ENCODE measurements around the gene SNRK.
"Not testable (repeated sequence)": the region's sequence is repeated elsewhere in the genome, so short reads cannot be mapped to it uniquely, and the experiment has no call there.

Gene SNRK

DNA sequence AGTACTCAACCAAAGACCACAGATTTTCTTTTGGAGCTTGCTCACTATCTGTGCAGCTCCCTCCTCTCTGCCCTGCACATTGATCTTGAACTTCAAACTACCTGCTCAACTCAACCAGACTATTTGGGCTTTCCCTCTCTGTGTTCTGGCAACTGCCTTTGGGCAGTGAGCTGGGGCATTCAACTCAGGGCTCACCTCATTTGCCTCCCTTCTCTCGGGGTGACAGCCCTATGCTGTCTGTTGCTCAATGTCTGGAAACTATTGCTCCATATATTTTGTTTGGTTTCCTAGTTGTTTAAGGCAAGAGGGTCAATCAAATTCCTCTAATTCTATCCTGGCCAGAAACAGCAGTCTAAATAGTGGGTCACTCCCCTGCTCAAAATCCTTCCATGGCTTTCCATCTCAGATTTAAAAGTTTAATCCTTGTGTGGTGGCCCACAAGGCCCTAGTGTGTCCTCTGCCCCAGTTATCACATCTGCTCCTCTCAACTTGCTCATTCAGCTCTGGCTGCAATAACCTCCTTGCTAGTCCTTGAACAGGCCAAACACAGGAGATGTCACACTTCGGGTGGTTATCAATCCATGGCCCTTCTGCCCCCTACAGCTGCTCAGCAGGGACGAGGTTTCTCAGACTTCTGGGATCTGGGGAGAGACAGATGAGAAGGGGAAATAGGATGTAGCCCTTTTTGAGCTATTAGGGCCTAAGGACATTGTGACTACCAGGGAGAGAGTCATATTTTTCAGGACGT, 67.8 kb downstream of the SNRK start:
- no peak overlapping the region for H3K4me3 Mint-ChIP-seq

DNA sequence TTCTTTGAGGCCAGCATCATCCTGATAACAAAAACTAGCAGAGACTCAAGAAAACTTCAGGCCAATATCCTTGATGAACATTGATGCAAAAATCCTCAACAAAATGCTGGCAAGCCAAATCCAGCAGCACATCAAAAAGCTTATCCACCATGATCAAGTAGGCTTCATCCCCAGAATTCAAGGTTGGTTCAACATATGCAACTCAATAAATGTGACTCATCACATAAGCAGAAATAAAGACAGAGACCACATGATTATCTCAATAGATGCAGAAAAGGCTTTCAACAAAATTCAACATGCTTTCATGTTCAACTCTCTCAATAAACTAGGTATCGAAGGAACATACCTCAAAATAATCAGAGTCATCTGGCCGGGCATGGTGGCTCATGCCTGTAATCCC, 69.7 kb downstream of the SNRK start:
- peaks cover 57% of the 10 kb centered on the region for H3K36me3 Mint-ChIP-seq (ENCODE audit: low read depth)
- H3K4me1 Mint-ChIP-seq (ENCODE audit: low read depth); H3K4me3 Mint-ChIP-seq; H3K27ac Mint-ChIP-seq; H3K27me3 Mint-ChIP-seq (ENCODE audit: low read depth): not testable (repeated sequence)
- peaks cover 57% of the 10 kb centered on the region for H3K9me3 Mint-ChIP-seq

More for the DNA sequence above, 67.8 kb downstream of the SNRK start:
- H3K27me3 Mint-ChIP-seq (ENCODE audit: low read depth) = no peaks in the 10 kb centered on the region
- H3K36me3 Mint-ChIP-seq (ENCODE audit: low read depth) = peaks cover 76% of the 10 kb centered on the region
- no peak overlapping the region for H3K27ac Mint-ChIP-seq
- peaks cover 6% of the 10 kb centered on the region for H3K4me1 Mint-ChIP-seq (ENCODE audit: low read depth)
- H3K9me3 Mint-ChIP-seq = peaks cover 57% of the 10 kb centered on the region

DNA sequence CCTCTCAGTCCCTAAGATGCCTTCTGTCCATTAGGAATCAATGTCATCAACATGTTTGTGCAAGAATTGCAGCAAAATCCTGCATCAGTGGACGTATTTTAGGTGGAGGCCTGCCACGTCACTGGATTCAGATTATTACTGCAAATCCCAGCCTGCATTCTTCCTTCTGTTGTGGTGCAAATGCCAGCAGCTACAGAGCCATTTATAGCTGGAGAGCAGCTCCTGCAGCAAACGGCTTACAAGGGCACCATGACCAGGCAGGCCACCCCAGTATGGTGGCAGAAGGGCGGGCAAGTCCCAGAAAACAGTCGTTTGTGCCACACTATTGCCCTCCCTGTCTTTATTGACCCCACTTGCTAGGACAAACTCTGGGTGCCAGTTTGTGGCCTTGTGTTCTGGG, 74.7 kb downstream of the SNRK start:
- H3K27me3 Mint-ChIP-seq (ENCODE audit: low read depth) = no peaks in the 10 kb centered on the region
- peaks cover 12% of the 10 kb centered on the region for H3K9me3 Mint-ChIP-seq
- no peak overlapping the region for H3K27ac Mint-ChIP-seq
- peaks cover 1% of the 10 kb centered on the region for H3K4me1 Mint-ChIP-seq (ENCODE audit: low read depth)
- no peak overlapping the region for H3K4me3 Mint-ChIP-seq
- peaks cover 8% of the 10 kb centered on the region for H3K36me3 Mint-ChIP-seq (ENCODE audit: low read depth)

DNA sequence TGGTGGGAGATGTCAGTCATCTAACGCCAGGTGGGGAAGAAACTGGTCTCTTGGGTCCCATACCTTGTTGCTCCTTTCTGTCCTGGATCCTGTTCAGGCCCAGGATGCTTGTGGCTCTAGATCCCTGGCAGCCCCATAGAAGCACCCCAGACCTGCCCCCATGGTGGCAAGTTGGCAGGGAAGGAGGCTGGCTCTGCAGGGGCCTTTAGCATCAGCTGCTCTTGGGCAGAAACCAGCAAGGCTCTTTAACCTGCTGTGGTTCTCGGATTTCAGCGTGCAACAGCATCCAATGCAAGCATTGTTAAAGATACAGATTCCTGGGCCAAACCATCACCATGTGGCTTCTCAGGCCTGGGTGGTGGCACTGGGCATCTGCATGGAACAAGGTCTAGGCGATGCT, 75.8 kb downstream of the SNRK start:
- H3K27ac Mint-ChIP-seq = no peak overlapping the region
- peaks cover 4% of the 10 kb centered on the region for H3K9me3 Mint-ChIP-seq
- H3K4me3 Mint-ChIP-seq = no peak overlapping the region
- peaks cover 1% of the 10 kb centered on the region for H3K4me1 Mint-ChIP-seq (ENCODE audit: low read depth)
- H3K27me3 Mint-ChIP-seq (ENCODE audit: low read depth) = no peaks in the 10 kb centered on the region
- peaks cover 5% of the 10 kb centered on the region for H3K36me3 Mint-ChIP-seq (ENCODE audit: low read depth)

DNA sequence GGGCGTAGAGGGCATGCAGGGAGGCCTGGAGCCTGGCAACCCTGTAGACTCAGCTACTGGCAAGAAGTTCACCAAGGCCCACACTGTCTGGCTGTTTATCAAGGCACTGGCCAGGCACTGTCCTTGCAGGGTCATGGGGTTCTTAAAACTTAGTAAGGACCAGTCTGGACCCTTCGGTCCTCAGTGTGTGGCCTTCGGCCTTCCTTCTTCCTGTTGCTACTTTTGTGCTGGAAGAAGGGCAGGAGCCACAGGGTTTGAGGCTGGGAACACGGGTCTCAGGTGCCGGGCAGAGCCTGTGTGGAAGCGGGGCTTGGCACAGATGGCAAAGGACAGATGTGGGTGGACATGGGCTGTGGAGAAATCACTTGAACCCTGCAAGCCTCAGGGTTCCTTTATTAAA, 76.6 kb downstream of the SNRK start:
- no peak overlapping the region for H3K4me3 Mint-ChIP-seq
- H3K9me3 Mint-ChIP-seq = no peaks in the 10 kb centered on the region
- H3K27ac Mint-ChIP-seq = no peak overlapping the region
- peaks cover 1% of the 10 kb centered on the region for H3K4me1 Mint-ChIP-seq (ENCODE audit: low read depth)
- peaks cover 2% of the 10 kb centered on the region for H3K36me3 Mint-ChIP-seq (ENCODE audit: low read depth)
- H3K27me3 Mint-ChIP-seq (ENCODE audit: low read depth) = no peaks in the 10 kb centered on the region

DNA sequence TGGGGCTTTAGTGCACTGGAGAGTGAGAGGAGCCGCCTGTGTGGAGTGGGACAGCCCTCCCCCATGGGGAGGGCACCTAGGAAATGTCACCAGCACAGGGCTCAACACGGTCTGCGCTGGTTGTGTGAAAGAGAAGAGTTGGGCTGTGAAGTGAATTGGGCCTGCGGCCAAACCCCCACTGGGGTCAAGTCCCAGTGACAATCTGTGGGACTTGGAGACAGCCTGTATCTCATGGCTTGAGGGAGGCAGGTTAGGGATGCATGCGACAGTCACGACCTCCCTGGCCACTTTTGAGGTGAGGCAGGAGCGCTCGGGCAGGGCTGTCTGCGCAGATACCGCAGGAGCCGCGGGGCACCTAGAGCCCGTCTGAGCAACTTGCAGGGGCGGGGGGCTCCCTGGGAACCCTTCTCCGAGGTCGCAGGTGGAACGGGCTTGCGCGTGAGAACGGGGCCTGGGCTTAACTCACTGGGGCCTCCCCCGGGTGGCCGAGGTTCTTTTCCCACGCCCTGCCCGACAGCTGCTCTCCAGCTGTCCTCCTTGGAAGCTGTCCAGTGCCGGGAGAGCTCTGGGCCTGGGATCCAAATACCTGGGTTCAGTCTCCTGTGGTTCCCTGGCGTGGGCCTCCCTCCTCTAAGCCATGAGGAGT, 77.4 kb downstream of the SNRK start:
- Mint-ChIP-seq H3K36me3 (ENCODE audit: low read depth) (peaks cover 2% of the 10 kb centered on the region), H3K9me3 (no peaks in the 10 kb centered on the region), H3K4me1 (ENCODE audit: low read depth) (peaks cover 1% of the 10 kb centered on the region), H3K27me3 (ENCODE audit: low read depth) (no peaks in the 10 kb centered on the region), H3K4me3 (no peak overlapping the region), H3K27ac (no peak overlapping the region)

DNA sequence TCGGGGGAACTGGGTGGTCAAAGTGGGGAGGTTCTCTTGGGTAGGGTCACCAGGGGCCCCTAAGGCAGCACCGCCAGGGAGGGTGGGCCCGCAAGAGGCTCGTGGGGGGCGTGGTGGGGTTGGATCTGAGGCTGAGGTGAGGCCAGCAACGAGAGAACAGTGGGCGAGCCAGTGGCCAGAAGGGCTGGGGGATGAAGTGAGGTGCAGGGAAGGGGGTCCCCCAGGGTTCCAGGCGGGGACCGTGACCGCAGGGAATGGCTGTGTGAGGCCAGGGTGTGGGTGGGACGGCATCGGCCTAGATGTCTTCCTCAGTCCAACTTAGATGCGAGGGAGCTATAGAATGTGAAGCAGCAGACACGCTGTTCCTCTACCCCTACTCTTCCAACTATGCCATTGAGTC, 78.2 kb downstream of the SNRK start:
- Mint-ChIP-seq H3K9me3 (no peaks in the 10 kb centered on the region), H3K27ac (no peak overlapping the region), H3K4me3 (no peak overlapping the region), H3K36me3 (ENCODE audit: low read depth) (peaks cover 2% of the 10 kb centered on the region), H3K27me3 (ENCODE audit: low read depth) (no peaks in the 10 kb centered on the region), H3K4me1 (ENCODE audit: low read depth) (peaks cover 1% of the 10 kb centered on the region)

DNA sequence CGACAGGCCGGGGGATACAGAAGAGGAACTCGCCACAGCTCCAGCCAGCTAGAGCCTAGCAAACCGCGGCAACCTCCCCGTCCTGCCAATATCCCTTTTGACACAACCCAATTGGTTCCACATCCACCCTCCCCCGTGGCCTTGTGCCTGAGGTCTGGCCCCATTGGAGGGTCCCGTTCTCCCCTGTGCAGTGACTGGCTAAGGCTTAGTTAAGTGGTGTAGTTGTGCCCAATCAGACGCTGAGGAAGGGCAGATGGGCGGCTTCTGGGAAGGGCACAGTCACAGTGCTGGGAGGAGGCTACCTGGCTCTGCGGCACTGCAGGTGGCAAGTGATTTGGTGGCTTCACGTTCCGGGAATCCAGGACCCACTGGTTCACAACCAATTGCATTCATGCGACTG, 78.6 kb downstream of the SNRK start:
- H3K27me3 Mint-ChIP-seq (ENCODE audit: low read depth) = no peaks in the 10 kb centered on the region
- H3K4me1 Mint-ChIP-seq (ENCODE audit: low read depth) = peaks cover 4% of the 10 kb centered on the region
- H3K27ac Mint-ChIP-seq = no peak overlapping the region
- no peaks in the 10 kb centered on the region for H3K9me3 Mint-ChIP-seq
- H3K4me3 Mint-ChIP-seq = no peak overlapping the region
- H3K36me3 Mint-ChIP-seq (ENCODE audit: low read depth) = peaks cover 2% of the 10 kb centered on the region

DNA sequence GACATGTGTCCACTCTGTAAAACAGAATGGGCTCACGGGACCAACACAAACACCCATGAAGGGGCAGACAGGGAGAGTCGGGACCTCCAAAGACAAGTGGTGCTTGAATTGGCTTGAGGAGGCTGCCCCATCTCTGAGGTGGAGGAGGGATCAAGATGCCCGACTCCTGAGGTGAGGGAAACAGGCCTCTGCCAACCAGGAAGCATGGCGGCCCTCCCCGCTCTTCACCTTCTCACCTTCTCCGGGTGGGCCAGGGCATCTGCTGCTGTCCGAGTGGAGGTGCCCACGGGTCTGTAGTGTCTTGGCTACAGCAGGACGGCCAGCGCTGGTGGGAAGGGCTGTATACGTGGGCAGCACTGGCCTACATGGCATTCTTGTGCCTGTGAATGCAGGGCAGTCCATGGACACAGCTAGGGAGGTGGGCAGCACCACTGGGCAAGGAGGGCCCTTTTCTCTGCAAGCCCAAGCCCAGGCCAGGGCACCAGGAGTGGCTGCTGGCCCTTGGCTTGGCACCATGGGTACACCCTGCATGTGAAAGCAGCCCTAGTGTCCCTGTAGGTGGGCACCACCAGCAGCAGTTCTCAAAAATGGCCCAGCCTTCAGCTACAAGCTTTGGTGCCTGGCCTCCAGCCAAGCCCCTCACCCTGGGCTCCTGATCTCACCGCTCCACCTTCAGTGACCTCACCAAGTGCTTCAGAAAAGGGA, 79.4 kb downstream of the SNRK start:
- Mint-ChIP-seq H3K4me1 (ENCODE audit: low read depth) (peaks cover 4% of the 10 kb centered on the region), H3K27me3 (ENCODE audit: low read depth) (no peaks in the 10 kb centered on the region), H3K9me3 (no peaks in the 10 kb centered on the region), H3K4me3 (no peak overlapping the region), H3K36me3 (ENCODE audit: low read depth) (peaks cover 2% of the 10 kb centered on the region), H3K27ac (no peak overlapping the region)

DNA sequence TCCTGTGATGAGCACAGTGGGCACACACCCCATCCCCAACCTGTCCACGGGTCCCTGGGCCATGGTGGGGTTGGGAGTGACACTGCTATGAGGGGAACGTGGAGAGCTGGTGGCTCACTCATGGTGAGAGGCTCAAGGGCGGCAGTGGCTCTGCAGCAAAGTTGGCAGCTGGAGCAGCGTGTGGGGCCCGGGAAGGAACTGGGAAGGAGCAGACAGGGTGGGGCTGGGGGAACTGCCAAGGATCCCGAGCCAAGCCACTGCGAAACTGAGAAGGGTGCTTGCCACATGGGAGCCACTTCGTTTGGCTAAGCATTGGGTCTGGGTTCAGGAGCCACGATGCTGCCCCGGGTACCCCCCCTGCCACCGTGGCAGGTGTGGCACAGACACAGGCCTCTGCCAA, 80.1 kb downstream of the SNRK start:
- Mint-ChIP-seq H3K27me3 (ENCODE audit: low read depth) (no peaks in the 10 kb centered on the region), H3K4me1 (ENCODE audit: low read depth) (peaks cover 4% of the 10 kb centered on the region), H3K4me3 (no peak overlapping the region), H3K9me3 (no peaks in the 10 kb centered on the region), H3K36me3 (ENCODE audit: low read depth) (peaks cover 2% of the 10 kb centered on the region), H3K27ac (no peak overlapping the region)

DNA sequence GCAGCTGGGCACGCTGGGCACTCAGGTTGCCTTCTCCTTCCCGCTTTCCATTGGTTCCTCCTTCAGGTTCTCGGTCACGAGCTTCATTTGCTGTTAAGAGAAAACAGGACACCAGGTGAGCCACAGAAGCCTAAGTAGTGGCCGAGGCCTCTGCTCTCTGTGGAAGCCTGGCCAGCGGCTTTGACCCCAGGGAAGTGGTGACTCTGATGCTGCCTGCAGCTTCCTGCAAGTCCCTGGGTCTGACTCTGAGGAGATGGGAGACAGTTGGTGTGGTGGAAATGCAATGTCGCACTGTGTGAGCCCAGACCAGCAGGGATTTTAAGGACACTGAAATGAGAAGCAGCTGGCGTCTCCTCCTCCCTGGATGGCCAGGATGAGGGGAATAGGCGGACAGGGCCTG, 80.5 kb downstream of the SNRK start:
- Mint-ChIP-seq H3K36me3 (ENCODE audit: low read depth) (peaks cover 2% of the 10 kb centered on the region), H3K4me1 (ENCODE audit: low read depth) (peaks cover 3% of the 10 kb centered on the region), H3K4me3 (no peak overlapping the region), H3K27me3 (ENCODE audit: low read depth) (no peaks in the 10 kb centered on the region), H3K9me3 (no peaks in the 10 kb centered on the region), H3K27ac (no peak overlapping the region)

DNA sequence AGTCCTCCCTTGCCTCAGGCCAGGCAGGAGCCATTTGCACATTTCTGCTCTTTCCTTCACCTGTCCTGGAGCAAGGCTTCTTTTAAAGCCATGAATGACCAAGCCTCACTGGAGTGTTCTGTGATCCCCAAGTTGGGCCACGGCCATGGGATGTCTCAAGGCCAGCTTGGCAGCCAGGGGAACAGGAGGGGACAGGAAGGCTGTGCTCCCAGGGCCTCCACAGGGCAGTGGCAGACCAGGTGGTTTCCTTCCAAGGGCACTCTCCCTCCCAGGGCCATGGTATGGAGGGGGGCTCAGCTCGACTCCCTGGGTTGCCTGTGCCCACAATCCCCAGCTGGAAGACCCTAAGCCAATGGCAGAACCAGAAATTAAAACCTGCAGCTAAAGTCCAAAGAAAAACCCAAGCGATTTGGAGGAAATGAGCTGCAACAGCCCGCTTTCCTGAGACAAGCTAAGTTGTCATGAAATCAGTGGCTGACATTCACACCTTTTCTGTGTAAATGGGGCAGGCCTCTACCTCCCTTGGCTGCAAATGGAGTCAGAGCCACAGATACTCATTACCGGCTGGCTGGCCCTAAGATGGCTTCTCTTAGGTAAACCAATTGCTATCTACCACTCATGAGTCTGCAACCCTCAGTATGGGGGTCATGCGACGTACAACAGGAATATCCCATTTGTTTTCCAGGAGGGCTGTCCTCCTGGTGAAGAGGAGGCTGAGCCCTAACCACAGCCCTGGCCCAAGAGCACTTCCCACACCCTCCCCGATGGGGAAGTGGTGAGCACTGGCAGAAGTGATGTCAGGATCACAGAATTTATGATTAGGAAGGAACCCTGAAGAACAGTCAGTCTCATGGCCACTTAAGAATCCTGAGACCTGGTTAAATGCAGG, 83.3 kb downstream of the SNRK start:
- Mint-ChIP-seq H3K4me3 (no peak overlapping the region), H3K27ac (no peak overlapping the region), H3K36me3 (ENCODE audit: low read depth) (peaks cover 2% of the 10 kb centered on the region), H3K4me1 (ENCODE audit: low read depth) (peaks cover 7% of the 10 kb centered on the region), H3K9me3 (no peaks in the 10 kb centered on the region), H3K27me3 (ENCODE audit: low read depth) (peaks cover 3% of the 10 kb centered on the region)

DNA sequence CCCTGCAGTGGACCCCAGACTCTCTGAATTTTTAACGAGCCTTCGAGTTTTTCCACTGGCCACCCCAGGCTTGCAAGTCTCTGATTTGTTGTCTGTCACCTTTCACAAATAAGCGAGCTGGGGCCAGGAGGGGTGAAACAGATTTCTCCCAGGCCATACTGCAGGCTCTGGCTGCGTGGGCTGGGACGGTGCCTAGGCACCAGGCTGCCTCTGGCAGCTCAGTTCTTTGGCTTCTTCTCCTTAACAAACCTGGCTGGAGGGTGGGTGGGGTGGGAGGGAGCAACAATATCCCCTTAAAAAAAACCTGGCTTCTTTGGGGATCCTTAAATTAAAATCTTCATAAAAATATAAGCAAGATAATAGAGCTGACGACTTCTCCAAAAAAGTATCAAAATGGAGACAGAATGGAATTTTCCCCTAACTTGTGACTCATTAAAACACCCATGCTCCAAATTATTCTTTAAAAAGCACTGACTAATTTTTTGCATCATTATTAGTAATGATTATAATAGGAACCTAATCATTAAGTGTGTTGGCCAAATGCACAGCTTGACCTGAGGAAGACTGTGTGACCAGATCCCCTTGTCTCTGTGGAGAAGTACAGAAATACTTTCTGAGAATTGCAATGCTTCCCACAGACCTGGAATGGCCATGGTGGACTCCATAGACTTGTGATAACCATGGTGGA, 84.1 kb downstream of the SNRK start:
- H3K27ac Mint-ChIP-seq = no peak overlapping the region
- peaks cover 3% of the 10 kb centered on the region for H3K27me3 Mint-ChIP-seq (ENCODE audit: low read depth)
- no peaks in the 10 kb centered on the region for H3K9me3 Mint-ChIP-seq
- no peak overlapping the region for H3K4me3 Mint-ChIP-seq
- peaks cover 7% of the 10 kb centered on the region for H3K4me1 Mint-ChIP-seq (ENCODE audit: low read depth)
- H3K36me3 Mint-ChIP-seq (ENCODE audit: low read depth) = peaks cover 2% of the 10 kb centered on the region

DNA sequence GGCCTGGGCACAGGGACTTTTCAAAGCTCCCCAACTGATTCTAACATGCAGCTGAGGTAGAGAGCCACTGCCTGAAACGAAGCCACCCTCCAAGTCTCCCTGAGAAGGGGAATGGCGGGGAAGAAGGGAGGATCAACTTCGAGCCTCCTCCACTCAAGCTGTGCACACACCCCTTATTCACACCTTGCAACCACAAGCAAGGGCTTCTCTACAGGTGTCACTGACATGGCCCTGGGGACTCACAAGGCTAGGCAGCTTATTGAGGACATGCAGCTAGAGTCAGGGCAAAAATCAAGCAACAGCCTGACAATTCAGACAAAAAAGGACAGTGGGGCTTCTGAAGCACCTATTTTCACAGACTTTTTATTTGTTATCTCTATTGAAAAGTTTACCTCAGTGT, 85.2 kb downstream of the SNRK start:
- Mint-ChIP-seq H3K36me3 (ENCODE audit: low read depth) (no peaks in the 10 kb centered on the region), H3K4me3 (no peak overlapping the region), H3K27ac (no peak overlapping the region), H3K27me3 (ENCODE audit: low read depth) (peaks cover 3% of the 10 kb centered on the region), H3K4me1 (ENCODE audit: low read depth) (peaks cover 7% of the 10 kb centered on the region), H3K9me3 (no peaks in the 10 kb centered on the region)

All from T-helper 1 cell treated with Interleukin-12 subunit alpha and Interleukin-12 subunit beta and Interleukin-4 antibody, amounts not matched to agents 30 μg/mL and 1 μg/mL, for 36 hours (primary cell).